GM12875 (cell line): ENCODE measurements around the gene ST6GAL1.
"Not testable (repeated sequence)": the region's sequence is repeated elsewhere in the genome, so short reads cannot be mapped to it uniquely, and the experiment has no call there.

Experiments used
- H3K4me3 ChIP-seq: one replicate; pipeline ENCODE4 v1.5.1; 2011; ENCODE audit warnings: low read depth, low read length, control low read depth
- TF ChIP-seq, protein P1 (sequence below): IDR thresholded peaks from 2 replicates; pipeline ENCODE4 v1.5.1; 2011; ENCODE audit warnings: low read depth, mild to moderate bottlenecking, control low read depth, inconsistent platforms, low read length, moderate library complexity, borderline replicate concordance; ENCODE audit not compliant: insufficient read depth

Gene ST6GAL1

GRCh38 chr3:186963636-186964035 lies 33.3 kb downstream of the ST6GAL1 start:
- TF ChIP-seq, protein P1, sequence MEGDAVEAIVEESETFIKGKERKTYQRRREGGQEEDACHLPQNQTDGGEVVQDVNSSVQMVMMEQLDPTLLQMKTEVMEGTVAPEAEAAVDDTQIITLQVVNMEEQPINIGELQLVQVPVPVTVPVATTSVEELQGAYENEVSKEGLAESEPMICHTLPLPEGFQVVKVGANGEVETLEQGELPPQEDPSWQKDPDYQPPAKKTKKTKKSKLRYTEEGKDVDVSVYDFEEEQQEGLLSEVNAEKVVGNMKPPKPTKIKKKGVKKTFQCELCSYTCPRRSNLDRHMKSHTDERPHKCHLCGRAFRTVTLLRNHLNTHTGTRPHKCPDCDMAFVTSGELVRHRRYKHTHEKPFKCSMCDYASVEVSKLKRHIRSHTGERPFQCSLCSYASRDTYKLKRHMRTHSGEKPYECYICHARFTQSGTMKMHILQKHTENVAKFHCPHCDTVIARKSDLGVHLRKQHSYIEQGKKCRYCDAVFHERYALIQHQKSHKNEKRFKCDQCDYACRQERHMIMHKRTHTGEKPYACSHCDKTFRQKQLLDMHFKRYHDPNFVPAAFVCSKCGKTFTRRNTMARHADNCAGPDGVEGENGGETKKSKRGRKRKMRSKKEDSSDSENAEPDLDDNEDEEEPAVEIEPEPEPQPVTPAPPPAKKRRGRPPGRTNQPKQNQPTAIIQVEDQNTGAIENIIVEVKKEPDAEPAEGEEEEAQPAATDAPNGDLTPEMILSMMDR: no peak
- no peak overlapping the region for H3K4me3 ChIP-seq

- no peak overlapping the region for H3K4me3 ChIP-seq
- TF ChIP-seq, protein P1: no peak
These were observed 33.7 kb downstream of the ST6GAL1 start for GRCh38 chr3:186964071-186964470.

- TF ChIP-seq, protein P1: no peak
- H3K4me3 ChIP-seq: no peak overlapping the region
These were observed 34.3 kb downstream of the ST6GAL1 start for GRCh38 chr3:186964616-186965015.

GRCh38 chr3:186965141-186965879 lies 35.0 kb downstream of the ST6GAL1 start:
- no peak overlapping the region for H3K4me3 ChIP-seq
- TF ChIP-seq, protein P1: no peak

- no peak overlapping the region for H3K4me3 ChIP-seq
- TF ChIP-seq, protein P1: no peak
These were observed 36.1 kb downstream of the ST6GAL1 start for GRCh38 chr3:186966406-186966805.

DNA sequence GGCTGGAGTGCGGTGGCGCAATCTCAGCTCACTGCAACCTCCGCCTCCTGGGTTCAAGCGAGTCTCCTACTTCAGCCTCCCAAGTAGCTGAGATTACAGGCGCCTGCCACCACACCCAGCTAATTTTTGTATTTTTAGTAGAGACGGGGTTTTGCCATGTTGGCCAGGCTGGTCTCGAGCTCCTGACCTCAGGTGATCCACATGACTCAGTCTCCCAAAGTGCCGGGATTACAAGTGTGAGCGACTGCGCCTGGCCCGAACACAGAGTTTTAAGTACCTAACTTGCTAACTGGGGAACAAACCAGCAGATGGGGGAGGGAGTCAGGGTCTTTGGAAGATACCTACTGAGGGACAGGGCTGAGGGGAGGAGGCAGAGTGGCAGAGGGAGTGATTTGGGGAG lies 36.9 kb downstream of the ST6GAL1 start:
- H3K4me3 ChIP-seq: not testable (repeated sequence)

DNA sequence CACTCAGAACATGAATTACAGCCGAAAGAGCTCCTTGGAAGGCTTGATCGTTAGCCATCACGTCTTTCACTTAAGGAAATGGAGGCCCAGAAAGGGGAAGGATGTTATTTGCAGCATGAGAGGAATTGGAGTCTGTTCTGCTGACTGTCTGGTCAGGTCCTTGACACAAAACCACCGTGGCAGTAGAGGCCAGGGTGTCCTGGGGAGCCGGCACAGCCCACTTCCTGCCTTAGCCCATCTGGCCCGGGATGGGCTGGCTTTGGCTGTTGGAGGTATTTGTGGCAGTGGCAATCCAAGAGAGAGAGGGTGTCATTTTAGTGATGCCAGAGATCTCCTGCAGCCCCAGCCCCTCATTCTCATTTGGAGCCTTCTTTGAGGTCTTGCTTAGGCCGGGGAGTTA lies 37.4 kb downstream of the ST6GAL1 start:
- no peak overlapping the region for H3K4me3 ChIP-seq
- TF ChIP-seq, protein P1: no peak
